ENCODE measurements around the gene NHS. TPM values are rescaled to one million over a fixed set of nuclear protein-coding genes. Genes with fewer than 3 reads are reported as not detected.

NHS gene
- total RNA-seq, 1 experiment from 2014 or later = 6.2 TPM

DNA sequence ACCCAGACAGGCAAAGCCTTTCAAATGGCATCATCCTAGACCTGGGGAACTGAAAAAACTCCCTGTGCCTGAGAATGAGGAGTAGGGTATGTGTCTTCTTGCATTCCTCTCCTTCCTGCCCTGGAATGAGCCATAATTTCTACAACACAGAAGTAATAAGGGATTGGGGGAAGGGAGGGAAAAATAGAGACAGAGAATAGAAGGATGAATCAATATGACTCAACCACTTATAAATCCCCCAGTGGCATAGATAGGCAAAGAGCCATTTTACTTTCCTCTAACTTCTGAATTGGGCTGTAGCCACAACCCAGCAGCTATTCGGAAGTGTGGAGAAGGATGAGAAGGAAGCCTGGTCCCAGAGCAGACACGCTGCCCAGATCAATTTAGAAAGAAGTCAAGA, 99.9 kb downstream of the NHS start:
- no peak for DNase-seq (ENCODE audit: unreplicated experiment)
- Mint-ChIP-seq H3K27ac (ENCODE audit: low read depth, unreplicated experiment) (no peak overlapping the region), H3K27me3 (ENCODE audit: insufficient read depth, unreplicated experiment) (peaks cover 11% of the 10 kb centered on the region), H3K4me1 (ENCODE audit: insufficient read depth, unreplicated experiment) (peaks cover 6% of the 10 kb centered on the region), H3K9me3 (ENCODE audit: unreplicated experiment) (no peaks in the 10 kb centered on the region), H3K4me3 (ENCODE audit: unreplicated experiment) (no peak overlapping the region), H3K36me3 (ENCODE audit: insufficient read depth, unreplicated experiment) (no peaks in the 10 kb centered on the region)
- CTCF ChIA-PET = interaction anchor here (1.6 kb wide), 1 partner anchor 233 kb away, joined by 6 read pairs; no protein-coding TSS in a partner anchor
- TF ChIP-seq, protein P1, sequence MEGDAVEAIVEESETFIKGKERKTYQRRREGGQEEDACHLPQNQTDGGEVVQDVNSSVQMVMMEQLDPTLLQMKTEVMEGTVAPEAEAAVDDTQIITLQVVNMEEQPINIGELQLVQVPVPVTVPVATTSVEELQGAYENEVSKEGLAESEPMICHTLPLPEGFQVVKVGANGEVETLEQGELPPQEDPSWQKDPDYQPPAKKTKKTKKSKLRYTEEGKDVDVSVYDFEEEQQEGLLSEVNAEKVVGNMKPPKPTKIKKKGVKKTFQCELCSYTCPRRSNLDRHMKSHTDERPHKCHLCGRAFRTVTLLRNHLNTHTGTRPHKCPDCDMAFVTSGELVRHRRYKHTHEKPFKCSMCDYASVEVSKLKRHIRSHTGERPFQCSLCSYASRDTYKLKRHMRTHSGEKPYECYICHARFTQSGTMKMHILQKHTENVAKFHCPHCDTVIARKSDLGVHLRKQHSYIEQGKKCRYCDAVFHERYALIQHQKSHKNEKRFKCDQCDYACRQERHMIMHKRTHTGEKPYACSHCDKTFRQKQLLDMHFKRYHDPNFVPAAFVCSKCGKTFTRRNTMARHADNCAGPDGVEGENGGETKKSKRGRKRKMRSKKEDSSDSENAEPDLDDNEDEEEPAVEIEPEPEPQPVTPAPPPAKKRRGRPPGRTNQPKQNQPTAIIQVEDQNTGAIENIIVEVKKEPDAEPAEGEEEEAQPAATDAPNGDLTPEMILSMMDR (IDR thresholded peaks at IDR 0.05; ENCODE audit: unreplicated experiment) = no peak
- POLR2A ChIA-PET = no interaction called here
- intact Hi-C loops (cut with micrococcal nuclease) = loop anchor here (10.0 kb wide), 1 partner anchor 100 kb away; the partner anchor contains the start of gene NHS
- no TSS peak for BruUV-seq (replicated peaks)

DNA sequence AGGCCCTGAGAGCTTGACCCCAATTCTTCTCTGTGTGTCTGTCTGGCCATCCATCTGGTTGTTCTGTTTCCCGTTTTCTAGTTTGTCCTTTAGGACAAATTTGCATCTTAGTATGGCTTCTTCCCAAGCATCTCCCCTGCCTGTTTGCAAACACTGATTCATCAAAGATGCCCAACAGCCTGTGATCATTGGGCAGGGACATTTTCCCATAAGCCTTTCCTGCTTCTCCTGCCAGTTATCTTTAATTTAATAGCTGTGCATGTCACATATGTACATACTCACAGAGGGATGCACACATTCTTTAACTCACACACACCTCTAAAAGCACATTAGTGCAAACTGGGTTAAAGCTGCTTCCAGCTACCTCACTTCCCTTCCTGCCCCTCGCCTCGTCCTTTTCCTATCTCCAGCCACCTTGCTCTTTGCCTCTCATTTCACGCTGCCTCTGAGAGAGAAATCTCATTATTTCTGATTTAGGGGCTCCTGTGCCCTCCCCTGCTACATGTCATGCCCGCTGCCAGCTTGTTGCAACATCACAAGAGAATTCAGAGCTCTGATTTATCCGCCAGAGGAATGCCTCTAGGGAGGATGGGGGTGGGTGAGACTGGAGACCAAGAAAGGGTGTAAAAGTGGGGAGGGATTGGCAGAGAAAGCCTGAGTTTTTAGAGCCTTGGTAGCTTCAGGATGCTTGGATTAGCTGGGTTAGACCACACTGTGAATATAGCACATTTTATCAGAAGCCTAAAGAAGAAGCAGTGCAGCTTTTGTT, 100.6 kb downstream of the NHS start:
- Mint-ChIP-seq H3K4me1 (ENCODE audit: insufficient read depth, unreplicated experiment) (peaks cover 6% of the 10 kb centered on the region), H3K4me3 (ENCODE audit: unreplicated experiment) (no peak overlapping the region), H3K27me3 (ENCODE audit: insufficient read depth, unreplicated experiment) (peaks cover 11% of the 10 kb centered on the region), H3K9me3 (ENCODE audit: unreplicated experiment) (no peaks in the 10 kb centered on the region), H3K36me3 (ENCODE audit: insufficient read depth, unreplicated experiment) (no peaks in the 10 kb centered on the region), H3K27ac (ENCODE audit: low read depth, unreplicated experiment) (peak overlapping the region; percentile 7)
- intact Hi-C loops (cut with micrococcal nuclease) = loop anchor here (10.0 kb wide), 1 partner anchor 101 kb away; the partner anchor contains the start of gene NHS
- TF ChIP-seq, protein P1 (IDR thresholded peaks at IDR 0.05; ENCODE audit: unreplicated experiment) = no peak
- BruUV-seq (replicated peaks) = no TSS peak
- ChIA-PET CTCF (interaction anchor here (1.6 kb wide), 1 partner anchor 234 kb away, joined by 6 read pairs; no protein-coding TSS in a partner anchor), POLR2A (no interaction called here)
- DNase-seq (ENCODE audit: unreplicated experiment) = peak; percentile 15

DNA sequence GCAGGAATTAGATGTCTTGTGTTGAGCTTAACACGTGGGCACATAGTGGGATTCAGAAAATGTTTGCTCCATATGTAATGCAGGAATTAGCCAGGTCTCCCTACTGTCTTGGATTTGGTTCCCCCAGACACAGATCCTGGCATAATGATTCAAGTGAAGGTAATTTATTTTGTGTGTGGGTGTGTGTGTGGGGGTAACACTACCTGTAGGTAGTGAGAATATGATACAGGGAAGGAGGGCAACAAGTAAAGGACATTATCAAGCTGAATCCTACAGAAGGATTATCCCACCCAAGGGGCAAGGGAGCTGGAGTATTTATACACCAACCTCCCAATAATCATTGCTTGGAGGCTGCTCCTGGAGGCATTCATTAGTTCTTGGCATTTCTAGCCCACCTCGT, 101.4 kb downstream of the NHS start:
- ChIA-PET POLR2A (no interaction called here), CTCF (interaction anchor here (1.6 kb wide), 1 partner anchor 234 kb away, joined by 6 read pairs; no protein-coding TSS in a partner anchor)
- intact Hi-C loops (cut with micrococcal nuclease) = loop anchor here (10.0 kb wide), 1 partner anchor 102 kb away; the partner anchor contains the start of gene NHS
- Mint-ChIP-seq H3K9me3 (ENCODE audit: unreplicated experiment) (no peaks in the 10 kb centered on the region), H3K27ac (ENCODE audit: low read depth, unreplicated experiment) (no peak overlapping the region), H3K4me3 (ENCODE audit: unreplicated experiment) (no peak overlapping the region), H3K4me1 (ENCODE audit: insufficient read depth, unreplicated experiment) (peaks cover 6% of the 10 kb centered on the region), H3K36me3 (ENCODE audit: insufficient read depth, unreplicated experiment) (no peaks in the 10 kb centered on the region), H3K27me3 (ENCODE audit: insufficient read depth, unreplicated experiment) (peaks cover 11% of the 10 kb centered on the region)
- DNase-seq (ENCODE audit: unreplicated experiment) = no peak
- TF ChIP-seq, protein P1 (IDR thresholded peaks at IDR 0.05; ENCODE audit: unreplicated experiment) = no peak
- no TSS peak for BruUV-seq (replicated peaks)

DNA sequence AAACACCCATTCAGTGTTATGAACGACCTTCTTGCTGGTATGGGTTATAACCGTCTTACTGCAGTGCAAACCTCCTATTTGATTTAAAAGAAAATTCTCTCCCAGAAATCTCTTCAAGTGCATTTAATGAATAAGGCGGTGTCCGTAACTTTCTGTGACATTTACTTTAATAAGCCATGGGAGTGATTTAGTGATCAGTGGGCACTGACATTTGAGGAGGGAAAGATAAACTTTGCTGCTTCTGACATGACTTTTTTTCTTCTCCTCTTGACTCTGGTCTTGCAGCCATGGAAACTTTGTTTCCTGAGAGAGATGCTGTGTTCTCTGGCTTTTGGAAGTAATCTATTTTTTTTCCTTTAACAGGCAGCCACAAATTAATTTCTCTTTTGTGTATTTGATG, 106.1 kb downstream of the NHS start:
- Mint-ChIP-seq H3K9me3 (ENCODE audit: unreplicated experiment) (no peaks in the 10 kb centered on the region), H3K4me3 (ENCODE audit: unreplicated experiment) (no peak overlapping the region), H3K4me1 (ENCODE audit: insufficient read depth, unreplicated experiment) (no peaks in the 10 kb centered on the region), H3K27ac (ENCODE audit: low read depth, unreplicated experiment) (no peak overlapping the region), H3K36me3 (ENCODE audit: insufficient read depth, unreplicated experiment) (no peaks in the 10 kb centered on the region), H3K27me3 (ENCODE audit: insufficient read depth, unreplicated experiment) (peaks cover 2% of the 10 kb centered on the region)
- POLR2A ChIA-PET = no interaction called here
- CTCF ChIA-PET = no interaction called here
- BruUV-seq (replicated peaks) = no TSS peak
- intact Hi-C loops (cut with micrococcal nuclease) = no loop called here
- no peak for DNase-seq (ENCODE audit: unreplicated experiment)
- TF ChIP-seq, protein P1 (IDR thresholded peaks at IDR 0.05; ENCODE audit: unreplicated experiment) = no peak
